22Rv1 (cell line): ENCODE data around the gene SPINK1.

Experiments
- CTCF ChIP-seq: fragments of 450-650 bp; IDR thresholded peaks from 2 replicates; pipeline ENCODE4 v1.5.1; 2017; ENCODE audit warnings: mild to moderate bottlenecking
- ZFX ChIP-seq: fragments of 450-650 bp; IDR thresholded peaks from 2 replicates; pipeline ENCODE4 v1.6.1; 2017; ENCODE audit warnings: antibody characterized with exemption, borderline replicate concordance

DNA sequence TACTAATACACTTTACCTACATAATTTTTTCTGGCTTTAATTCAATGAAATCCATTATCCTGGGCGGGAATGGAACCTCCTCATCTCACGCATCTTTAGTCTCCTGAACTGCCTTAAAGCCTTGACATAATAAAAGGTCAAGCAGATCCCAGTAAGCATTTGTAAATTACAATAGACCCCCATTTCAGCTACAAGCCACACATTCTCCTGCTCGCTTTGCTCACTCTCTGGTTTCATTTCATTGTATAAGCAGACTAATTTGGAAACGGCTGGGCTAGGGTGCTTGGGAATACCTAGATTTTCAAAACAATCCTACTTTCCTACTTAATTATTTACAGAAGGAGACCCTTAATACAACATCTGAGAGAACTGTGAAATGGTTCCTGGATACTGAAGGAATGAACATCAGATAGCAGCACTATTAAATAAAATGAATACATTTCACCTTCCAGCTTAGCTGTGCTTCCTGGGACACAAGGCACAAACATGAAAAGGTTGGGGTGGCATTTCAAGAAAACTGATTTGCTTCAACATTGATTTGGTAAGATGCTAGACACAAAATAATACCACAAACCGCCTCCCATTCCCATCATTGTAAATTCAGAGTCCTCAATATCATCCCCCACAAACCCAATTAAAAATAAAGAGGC is 50.4 kb downstream of the SPINK1 start:
- no peak for TF ChIP-seq CTCF
- no peak for TF ChIP-seq ZFX
